PC-9 (cell line): ENCODE measurements around the gene GFER. TPM values are rescaled to one million over a fixed set of nuclear protein-coding genes. Genes with fewer than 3 reads are reported as not detected.
A peak's percentile ranks its signal among the peaks of the same experiment; 100 is the strongest.

Experiments
- BruUV-seq: library from RNA; stranded (reverse); fragments of 400-500 nt; replicated peaks from 2 replicates; lab custom pipeline; 2021; lab: Mats Ljungman, UMichigan
- CTCF ChIA-PET: fragments of 300-600 bp; sonication (Branson Sonifier 250); formaldehyde crosslinking; loops from one replicate; lab custom pipeline; 2022; ENCODE audit warnings: antibody characterized with exemption; lab: Charles Lee
- POLR2A ChIA-PET: fragments of 300-600 bp; sonication (Branson Sonifier 250); formaldehyde crosslinking; loops from one replicate; lab custom pipeline; 2022; ENCODE audit warnings: antibody characterized with exemption; ENCODE audit not compliant: unreplicated experiment; lab: Charles Lee
- DNase-seq, 2 experiments: peaks; one replicate each; pipeline versions ENCODE4 v3.0.0 to v3.0.0-alpha.2; 2015 to 2022; ENCODE audit warnings: mixed read lengths in 1 of 2
- H2AFZ ChIP-seq: fragments of 200-600 bp; sonication (generic); 2 replicates; pipeline ENCODE4 v1.8.1; 2017; ENCODE audit warnings: antibody characterized with exemption
- H3F3A ChIP-seq: fragments of 200-600 bp; sonication (generic); 2 replicates; pipeline ENCODE4 v1.8.1; 2017; ENCODE audit warnings: antibody characterized with exemption, mild to moderate bottlenecking, low read depth; ENCODE audit not compliant: insufficient read depth
- H3K27ac ChIP-seq: fragments of 200-600 bp; sonication (generic); 2 replicates; pipeline ENCODE4 v1.6.1; 2016; ENCODE audit warnings: mixed run types
- H3K27me3 ChIP-seq: fragments of 200-600 bp; sonication (generic); 2 replicates; pipeline ENCODE4 v1.6.1; 2016; ENCODE audit warnings: low read depth, mixed run types; ENCODE audit not compliant: insufficient read depth
- H3K36me3 ChIP-seq: fragments of 200-600 bp; sonication (generic); 2 replicates; pipeline ENCODE4 v1.6.1; 2016; ENCODE audit warnings: low read depth, mixed run types
- H3K4me1 ChIP-seq: fragments of 200-600 bp; sonication (generic); replicated peaks from 2 replicates; pipeline ENCODE4 v1.6.1; 2016; ENCODE audit warnings: mixed run types; ENCODE audit not compliant: insufficient read depth
- H3K4me2 ChIP-seq: fragments of 200-600 bp; sonication (generic); 2 replicates; pipeline ENCODE4 v1.6.1; 2017; ENCODE audit warnings: mixed run types
- H3K4me3 ChIP-seq: fragments of 200-600 bp; sonication (generic); 2 replicates; pipeline ENCODE4 v1.6.1; 2016; ENCODE audit warnings: mixed run types
- H3K79me2 ChIP-seq: fragments of 200-600 bp; sonication (generic); 2 replicates; pipeline ENCODE4 v1.6.1; 2017; ENCODE audit warnings: low read depth, mixed run types
- H3K9me2 ChIP-seq: fragments of 200-600 bp; sonication (generic); 2 replicates; pipeline ENCODE4 v1.8.1; 2017; ENCODE audit warnings: mild to moderate bottlenecking; ENCODE audit not compliant: insufficient read depth
- H3K9me3 ChIP-seq: fragments of 200-600 bp; sonication (generic); 2 replicates; pipeline ENCODE4 v1.8.1; 2016; ENCODE audit warnings: low read depth; ENCODE audit not compliant: insufficient read depth
- H4K20me1 ChIP-seq: fragments of 200-600 bp; sonication (generic); 2 replicates; pipeline ENCODE4 v1.8.1; 2017; ENCODE audit not compliant: insufficient read depth
- CTCF ChIP-seq: fragments of 200-600 bp; sonication (generic); conservative IDR thresholded peaks from 2 replicates; pipeline ENCODE4 v1.6.1; 2017; ENCODE audit warnings: mixed run types, antibody characterized with exemption, mild to moderate bottlenecking, moderate library complexity
- EZH2 ChIP-seq: fragments of 200-600 bp; sonication (generic); IDR thresholded peaks from 2 replicates; pipeline ENCODE4 v1.8.0; 2017; ENCODE audit warnings: antibody characterized with exemption, low read depth
- intact Hi-C: fragments of 100-400 bp; cut with micrococcal nuclease; formaldehyde crosslinking; loops from one replicate; pipeline ENCODE4 v1.10.0; 2022; ENCODE audit not compliant: unreplicated experiment
- total RNA-seq: library from RNA; stranded (reverse); gene quantifications from 2 replicates; pipeline ENCODE4 v1.2.3, GENCODE V29; 2021

Gene GFER
- total RNA-seq, 1 experiment from 2014 or later = 59.7 TPM

- Histone ChIP-seq H3K9me3 (no peaks in the 10 kb centered on the region), H3K4me1 (peaks cover 18% of the 10 kb centered on the region), H3K9me2 (no peaks in the 10 kb centered on the region), H3K79me2 (peaks cover 18% of the 10 kb centered on the region; the same call in 1 of the 2 replicates), H3K36me3 (no peaks in the 10 kb centered on the region), H4K20me1 (0 out of 2 replicates have a peak, but pooled peaks cover 3% of the 10 kb centered on the region), H2AFZ (peak within 1 kb of the TSS; percentile 94), H3K27ac (peak within 1 kb of the TSS; percentile 61), H3K4me3 (peak within 1 kb of the TSS; percentile 81), H3K27me3 (no peaks in the 10 kb centered on the region), H3F3A (peaks cover 37% of the 10 kb centered on the region; the same call in 1 of the 2 replicates), H3K4me2 (peak within 1 kb of the TSS; percentile 86)
- DNase-seq = peak; percentile 93 to 100
- POLR2A ChIA-PET = interaction anchor here (0.5 to 1.0 kb wide), 5 partner anchors 9 to 771 kb away, joined by 3 to 13 read pairs (median 4); partner anchors contain the start of genes RAB26, RPS2 and UQCC4
- CTCF ChIA-PET = interaction anchor here (0.6 to 0.7 kb wide), 2 partner anchors 245 to 373 kb away, joined by 3 to 5 read pairs; no protein-coding TSS in a partner anchor
- intact Hi-C loops = loop anchor here (2.0 to 5.0 kb wide), 2 partner anchors 16 to 161 kb away; partner anchors contain the start of genes NDUFB10, NUBP2 and SPSB3
- BruUV-seq = no TSS peak
- TF ChIP-seq CTCF (no peak), EZH2 (no peak)
Observed at GRCh38 chr16:1942810-1943726, 40.9 kb upstream of the GFER start, which contains the start of gene MSRB1. MSRB1 (minus strand) TSS chr16:1943199; CDS start chr16:1943156, 43 bp downstream.

GRCh38 chr16:1944612-1945199 is 39.3 kb upstream of the GFER start:
- Histone ChIP-seq H3F3A (peaks cover 33% of the 10 kb centered on the region; the same call in 1 of the 2 replicates), H4K20me1 (0 out of 2 replicates have a peak, but pooled peaks cover 3% of the 10 kb centered on the region), H3K9me2 (no peaks in the 10 kb centered on the region), H3K27me3 (no peaks in the 10 kb centered on the region), H3K4me1 (peaks cover 17% of the 10 kb centered on the region), H3K36me3 (no peaks in the 10 kb centered on the region), H2AFZ (no peak overlapping the region), H3K4me3 (no peak overlapping the region), H3K9me3 (no peaks in the 10 kb centered on the region), H3K79me2 (peaks cover 18% of the 10 kb centered on the region; the same call in 1 of the 2 replicates), H3K27ac (no peak overlapping the region), H3K4me2 (no peak overlapping the region)
- no peak for TF ChIP-seq EZH2
- no peak for TF ChIP-seq CTCF
- BruUV-seq = no TSS peak
- CTCF ChIA-PET = interaction anchor here (0.6 kb wide), 1 partner anchor 264 kb away, joined by 3 read pairs; no protein-coding TSS in a partner anchor
- DNase-seq = no peak
- intact Hi-C loops = loop anchor here (5.0 kb wide), 1 partner anchor 162 kb away; the partner anchor contains the start of genes NUBP2 and SPSB3
- POLR2A ChIA-PET = no interaction called here
